HepG2 (cell line): ENCODE data around the gene CDC42EP1. TPM values are rescaled to one million over a fixed set of nuclear protein-coding genes. Genes with fewer than 3 reads are reported as not detected.

Source experiments
- DMAP1 ChIP-seq: IDR thresholded peaks from 2 replicates; pipeline ENCODE4 v1.6.1; 2016
- MEF2D ChIP-seq: sonication (generic); formaldehyde crosslinking; IDR thresholded peaks from 2 replicates; pipeline ENCODE4 v1.5.1; 2020; ENCODE audit warnings: mild to moderate bottlenecking, missing genetic modification reagents
- REPIN1 ChIP-seq: sonication (generic); formaldehyde crosslinking; IDR thresholded peaks from 2 replicates; pipeline ENCODE4 v1.8.0; 2022; ENCODE audit warnings: missing genetic modification reagents, low read depth, mild to moderate bottlenecking, borderline replicate concordance
- REXO4 ChIP-seq: sonication (generic); formaldehyde crosslinking; IDR thresholded peaks from 2 replicates; pipeline ENCODE4 v1.8.0; 2022; ENCODE audit warnings: missing genetic modification reagents, mild to moderate bottlenecking, borderline replicate concordance
- SAFB2 ChIP-seq: sonication (generic); formaldehyde crosslinking; IDR thresholded peaks from 2 replicates; pipeline ENCODE4 v1.5.1; 2020; ENCODE audit warnings: missing genetic modification reagents, low read depth, mild to moderate bottlenecking, borderline replicate concordance
- SP2 ChIP-seq: sonication (generic); formaldehyde crosslinking; IDR thresholded peaks from 2 replicates; pipeline ENCODE4 v1.5.1; 2020; ENCODE audit warnings: mild to moderate bottlenecking, missing genetic modification reagents
- THYN1 ChIP-seq: sonication (generic); formaldehyde crosslinking; IDR thresholded peaks from 2 replicates; pipeline ENCODE4 v1.8.1; 2023; ENCODE audit warnings: low read depth, mild to moderate bottlenecking, moderate library complexity, missing genetic modification reagents, borderline replicate concordance
- polyA plus RNA-seq, 8 experiments: library from polyadenylated mRNA; depleted of rRNA in 3 of 8; stranded (reverse) in 7 of 8; unstranded in 1 of 8; fragments of >200 nt; fragmentation: Illumina TruSeq in 4 of 8; extraction: Trizol in 4 of 8; gene quantifications; 2 replicates each; pipeline versions ENCODE4 v1.2.1 to v1.2.3, GENCODE V29; 2011 to 2016; ENCODE audit warnings: low read depth in 4 of 8, missing spikeins in 1 of 8, mixed read lengths in 1 of 8; ENCODE audit not compliant: insufficient read depth in 1 of 8
- total RNA-seq, 5 experiments: library from RNA; depleted of rRNA; stranded (reverse); fragments of >200 nt; fragmentation: Illumina TruSeq; extraction: Trizol; gene quantifications; 2 replicates each; pipeline ENCODE4 v1.2.3, GENCODE V29; 2016; ENCODE audit warnings: low read depth in 1 of 5
- TF ChIP-seq, protein P1 (sequence below): sonication (generic); formaldehyde crosslinking; IDR thresholded peaks from 2 replicates; pipeline ENCODE4 v1.4.0; 2020; ENCODE audit warnings: missing genetic modification reagents
- TF ChIP-seq, protein P2 (sequence below): sonication (generic); formaldehyde crosslinking; IDR thresholded peaks from 2 replicates; pipeline ENCODE4 v1.5.1; 2020; ENCODE audit warnings: mild to moderate bottlenecking, missing genetic modification reagents, moderate library complexity
- TF ChIP-seq, protein P3 (sequence below): IDR thresholded peaks from 2 replicates; pipeline ENCODE4 v1.6.1; 2012; ENCODE audit warnings: low read depth, low read length, improper control_type of control experiment
- TF ChIP-seq, protein P4 (sequence below): sonication (generic); formaldehyde crosslinking; IDR thresholded peaks from 2 replicates; pipeline ENCODE4 v1.5.0; 2020; ENCODE audit warnings: mild to moderate bottlenecking, missing genetic modification reagents
- TF ChIP-seq, protein P5 (sequence below): sonication (generic); formaldehyde crosslinking; IDR thresholded peaks from 2 replicates; pipeline ENCODE4 v1.5.1; 2020; ENCODE audit warnings: mild to moderate bottlenecking, missing genetic modification reagents, moderate library complexity

The CDC42EP1 gene
- total and polyA plus RNA-seq, 2 of the 13 experiments (the other 11 are each of a cell fraction or from before 2014, with no cell fraction given) = 17.1 to 29.5 TPM

DNA sequence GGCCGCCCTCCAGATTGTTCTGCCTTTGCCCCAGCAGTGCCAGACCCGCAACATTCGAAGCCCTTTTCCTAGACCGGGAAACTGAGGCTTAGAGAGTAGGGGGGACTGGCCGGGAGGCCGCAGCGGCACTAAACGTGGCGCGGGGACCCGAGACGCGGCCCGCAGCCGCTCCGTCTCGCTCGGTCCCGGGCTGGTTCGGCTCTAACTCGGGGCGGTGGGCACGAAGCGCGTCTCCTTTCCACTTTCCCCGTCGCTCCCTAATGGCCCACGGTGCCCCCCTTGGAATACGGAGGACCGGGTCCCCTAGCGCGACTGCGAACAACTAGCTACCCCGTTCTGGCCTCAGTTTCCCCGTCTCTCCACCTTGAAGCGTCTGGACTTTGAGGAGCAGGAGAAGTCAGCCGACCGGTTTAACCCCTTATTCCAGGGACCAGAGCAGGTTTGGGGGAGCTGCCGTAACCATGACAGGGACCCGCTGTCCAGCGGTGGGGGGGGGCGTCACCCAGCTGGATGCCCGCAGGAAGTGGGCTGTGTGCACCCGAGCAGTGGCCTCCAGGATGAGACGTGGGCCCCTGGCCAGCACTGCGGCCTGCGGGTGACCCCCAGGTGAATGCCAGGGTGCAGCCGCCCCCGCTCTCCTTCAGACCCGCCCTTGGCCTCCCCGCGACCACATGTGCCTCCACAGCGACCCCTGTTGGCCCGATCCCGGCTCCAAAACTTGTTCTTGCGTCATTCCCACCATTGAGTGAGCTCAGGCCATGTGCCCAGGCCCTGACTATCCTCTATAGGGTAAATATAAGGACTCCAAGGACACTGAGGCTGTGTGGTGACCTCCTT, 1.1 kb downstream of the CDC42EP1 start (continued):
- TF ChIP-seq, protein P1, sequence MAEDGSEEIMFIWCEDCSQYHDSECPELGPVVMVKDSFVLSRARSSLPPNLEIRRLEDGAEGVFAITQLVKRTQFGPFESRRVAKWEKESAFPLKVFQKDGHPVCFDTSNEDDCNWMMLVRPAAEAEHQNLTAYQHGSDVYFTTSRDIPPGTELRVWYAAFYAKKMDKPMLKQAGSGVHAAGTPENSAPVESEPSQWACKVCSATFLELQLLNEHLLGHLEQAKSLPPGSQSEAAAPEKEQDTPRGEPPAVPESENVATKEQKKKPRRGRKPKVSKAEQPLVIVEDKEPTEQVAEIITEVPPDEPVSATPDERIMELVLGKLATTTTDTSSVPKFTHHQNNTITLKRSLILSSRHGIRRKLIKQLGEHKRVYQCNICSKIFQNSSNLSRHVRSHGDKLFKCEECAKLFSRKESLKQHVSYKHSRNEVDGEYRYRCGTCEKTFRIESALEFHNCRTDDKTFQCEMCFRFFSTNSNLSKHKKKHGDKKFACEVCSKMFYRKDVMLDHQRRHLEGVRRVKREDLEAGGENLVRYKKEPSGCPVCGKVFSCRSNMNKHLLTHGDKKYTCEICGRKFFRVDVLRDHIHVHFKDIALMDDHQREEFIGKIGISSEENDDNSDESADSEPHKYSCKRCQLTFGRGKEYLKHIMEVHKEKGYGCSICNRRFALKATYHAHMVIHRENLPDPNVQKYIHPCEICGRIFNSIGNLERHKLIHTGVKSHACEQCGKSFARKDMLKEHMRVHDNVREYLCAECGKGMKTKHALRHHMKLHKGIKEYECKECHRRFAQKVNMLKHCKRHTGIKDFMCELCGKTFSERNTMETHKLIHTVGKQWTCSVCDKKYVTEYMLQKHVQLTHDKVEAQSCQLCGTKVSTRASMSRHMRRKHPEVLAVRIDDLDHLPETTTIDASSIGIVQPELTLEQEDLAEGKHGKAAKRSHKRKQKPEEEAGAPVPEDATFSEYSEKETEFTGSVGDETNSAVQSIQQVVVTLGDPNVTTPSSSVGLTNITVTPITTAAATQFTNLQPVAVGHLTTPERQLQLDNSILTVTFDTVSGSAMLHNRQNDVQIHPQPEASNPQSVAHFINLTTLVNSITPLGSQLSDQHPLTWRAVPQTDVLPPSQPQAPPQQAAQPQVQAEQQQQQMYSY (CRISPR knock-in tag) = no peak
- TF ChIP-seq, protein P2, sequence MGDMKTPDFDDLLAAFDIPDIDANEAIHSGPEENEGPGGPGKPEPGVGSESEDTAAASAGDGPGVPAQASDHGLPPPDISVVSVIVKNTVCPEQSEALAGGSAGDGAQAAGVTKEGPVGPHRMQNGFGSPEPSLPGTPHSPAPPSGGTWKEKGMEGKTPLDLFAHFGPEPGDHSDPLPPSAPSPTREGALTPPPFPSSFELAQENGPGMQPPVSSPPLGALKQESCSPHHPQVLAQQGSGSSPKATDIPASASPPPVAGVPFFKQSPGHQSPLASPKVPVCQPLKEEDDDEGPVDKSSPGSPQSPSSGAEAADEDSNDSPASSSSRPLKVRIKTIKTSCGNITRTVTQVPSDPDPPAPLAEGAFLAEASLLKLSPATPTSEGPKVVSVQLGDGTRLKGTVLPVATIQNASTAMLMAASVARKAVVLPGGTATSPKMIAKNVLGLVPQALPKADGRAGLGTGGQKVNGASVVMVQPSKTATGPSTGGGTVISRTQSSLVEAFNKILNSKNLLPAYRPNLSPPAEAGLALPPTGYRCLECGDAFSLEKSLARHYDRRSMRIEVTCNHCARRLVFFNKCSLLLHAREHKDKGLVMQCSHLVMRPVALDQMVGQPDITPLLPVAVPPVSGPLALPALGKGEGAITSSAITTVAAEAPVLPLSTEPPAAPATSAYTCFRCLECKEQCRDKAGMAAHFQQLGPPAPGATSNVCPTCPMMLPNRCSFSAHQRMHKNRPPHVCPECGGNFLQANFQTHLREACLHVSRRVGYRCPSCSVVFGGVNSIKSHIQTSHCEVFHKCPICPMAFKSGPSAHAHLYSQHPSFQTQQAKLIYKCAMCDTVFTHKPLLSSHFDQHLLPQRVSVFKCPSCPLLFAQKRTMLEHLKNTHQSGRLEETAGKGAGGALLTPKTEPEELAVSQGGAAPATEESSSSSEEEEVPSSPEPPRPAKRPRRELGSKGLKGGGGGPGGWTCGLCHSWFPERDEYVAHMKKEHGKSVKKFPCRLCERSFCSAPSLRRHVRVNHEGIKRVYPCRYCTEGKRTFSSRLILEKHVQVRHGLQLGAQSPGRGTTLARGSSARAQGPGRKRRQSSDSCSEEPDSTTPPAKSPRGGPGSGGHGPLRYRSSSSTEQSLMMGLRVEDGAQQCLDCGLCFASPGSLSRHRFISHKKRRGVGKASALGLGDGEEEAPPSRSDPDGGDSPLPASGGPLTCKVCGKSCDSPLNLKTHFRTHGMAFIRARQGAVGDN (CRISPR knock-in tag) = peak; percentile 98
- TF ChIP-seq, protein P3, sequence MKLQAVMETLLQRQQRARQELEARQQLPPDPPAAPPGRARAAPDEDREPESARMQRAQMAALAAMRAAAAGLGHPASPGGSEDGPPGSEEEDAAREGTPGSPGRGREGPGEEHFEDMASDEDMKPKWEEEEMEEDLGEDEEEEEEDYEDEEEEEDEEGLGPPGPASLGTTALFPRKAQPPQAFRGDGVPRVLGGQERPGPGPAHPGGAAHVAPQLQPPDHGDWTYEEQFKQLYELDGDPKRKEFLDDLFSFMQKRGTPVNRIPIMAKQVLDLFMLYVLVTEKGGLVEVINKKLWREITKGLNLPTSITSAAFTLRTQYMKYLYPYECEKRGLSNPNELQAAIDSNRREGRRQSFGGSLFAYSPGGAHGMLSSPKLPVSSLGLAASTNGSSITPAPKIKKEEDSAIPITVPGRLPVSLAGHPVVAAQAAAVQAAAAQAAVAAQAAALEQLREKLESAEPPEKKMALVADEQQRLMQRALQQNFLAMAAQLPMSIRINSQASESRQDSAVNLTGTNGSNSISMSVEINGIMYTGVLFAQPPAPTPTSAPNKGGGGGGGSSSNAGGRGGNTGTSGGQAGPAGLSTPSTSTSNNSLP = peak; percentile 66
- TF ChIP-seq, protein P4, sequence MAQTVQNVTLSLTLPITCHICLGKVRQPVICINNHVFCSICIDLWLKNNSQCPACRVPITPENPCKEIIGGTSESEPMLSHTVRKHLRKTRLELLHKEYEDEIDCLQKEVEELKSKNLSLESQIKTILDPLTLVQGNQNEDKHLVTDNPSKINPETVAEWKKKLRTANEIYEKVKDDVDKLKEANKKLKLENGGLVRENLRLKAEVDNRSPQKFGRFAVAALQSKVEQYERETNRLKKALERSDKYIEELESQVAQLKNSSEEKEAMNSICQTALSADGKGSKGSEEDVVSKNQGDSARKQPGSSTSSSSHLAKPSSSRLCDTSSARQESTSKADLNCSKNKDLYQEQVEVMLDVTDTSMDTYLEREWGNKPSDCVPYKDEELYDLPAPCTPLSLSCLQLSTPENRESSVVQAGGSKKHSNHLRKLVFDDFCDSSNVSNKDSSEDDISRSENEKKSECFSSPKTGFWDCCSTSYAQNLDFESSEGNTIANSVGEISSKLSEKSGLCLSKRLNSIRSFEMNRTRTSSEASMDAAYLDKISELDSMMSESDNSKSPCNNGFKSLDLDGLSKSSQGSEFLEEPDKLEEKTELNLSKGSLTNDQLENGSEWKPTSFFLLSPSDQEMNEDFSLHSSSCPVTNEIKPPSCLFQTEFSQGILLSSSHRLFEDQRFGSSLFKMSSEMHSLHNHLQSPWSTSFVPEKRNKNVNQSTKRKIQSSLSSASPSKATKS (CRISPR knock-in tag) = 0 out of 2 replicates have a peak, but pooled peaks have one; percentile 2
- TF ChIP-seq SP2 (CRISPR knock-in tag) (no peak), REPIN1 (peak; percentile 61), THYN1 (no peak; the same call in 1 of the 2 replicates), MEF2D (no peak), SAFB2 (0 out of 2 replicates have a peak, but pooled peaks have one; percentile 33), REXO4 (no peak), DMAP1 (peak; percentile 96)
- TF ChIP-seq, protein P5, sequence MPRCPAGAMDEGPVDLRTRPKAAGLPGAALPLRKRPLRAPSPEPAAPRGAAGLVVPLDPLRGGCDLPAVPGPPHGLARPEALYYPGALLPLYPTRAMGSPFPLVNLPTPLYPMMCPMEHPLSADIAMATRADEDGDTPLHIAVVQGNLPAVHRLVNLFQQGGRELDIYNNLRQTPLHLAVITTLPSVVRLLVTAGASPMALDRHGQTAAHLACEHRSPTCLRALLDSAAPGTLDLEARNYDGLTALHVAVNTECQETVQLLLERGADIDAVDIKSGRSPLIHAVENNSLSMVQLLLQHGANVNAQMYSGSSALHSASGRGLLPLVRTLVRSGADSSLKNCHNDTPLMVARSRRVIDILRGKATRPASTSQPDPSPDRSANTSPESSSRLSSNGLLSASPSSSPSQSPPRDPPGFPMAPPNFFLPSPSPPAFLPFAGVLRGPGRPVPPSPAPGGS (CRISPR knock-in tag) = peak; percentile 53
